HCT116 (cell line): Measurements from ENCODE around the gene CKS2. TPM values are rescaled to one million over a fixed set of nuclear protein-coding genes. Genes with fewer than 3 reads are reported as not detected.

Experiments
- ATAC-seq: fragments of 200-7000 bp; cut with Tn5 transposase; 2 replicates; pipeline ENCODE4 v1.9.1; 2020; ENCODE audit warnings: mild to moderate bottlenecking, moderate library complexity
- BruUV-seq: library from RNA; stranded (reverse); fragments of 400-500 nt; replicated peaks from 2 replicates; lab custom pipeline; 2021; lab: Mats Ljungman, UMichigan
- CTCF ChIA-PET: fragments of 300-600 bp; sonication (Branson Sonifier 250); formaldehyde crosslinking; loops from one replicate; lab custom pipeline; 2021; ENCODE audit warnings: antibody characterized with exemption; lab: Charles Lee
- POLR2A ChIA-PET: fragments of 300-600, 350-600 bp; sonication (Branson Sonifier 250); formaldehyde crosslinking; loops from one replicate; lab custom pipeline; 2021; ENCODE audit warnings: antibody characterized with exemption; lab: Charles Lee
- RAD21 ChIA-PET, 2 experiments: fragments of 300-600 bp; sonication (Branson Sonifier 250); formaldehyde crosslinking; loops; one replicate each; lab custom pipeline; 2023; ENCODE audit warnings: low total read pairs in 2 of 2; ENCODE audit not compliant: uncharacterized antibody in 2 of 2, unreplicated experiment in 2 of 2, low non-redundant PET in 1 of 2; lab: Charles Lee
- DNase-seq: peaks from one replicate; pipeline ENCODE4 v3.0.0-alpha.2; 2010; ENCODE audit warnings: low read depth, low spot score
- H2AFZ ChIP-seq: fragments of 200-600 bp; shearing (Covaris generic), sonication (generic); 2 replicates; pipeline ENCODE4 v1.6.1; 2017; ENCODE audit warnings: low read depth, mixed run types, mixed read lengths, antibody characterized with exemption, low read length; ENCODE audit not compliant: poor library complexity, severe bottlenecking
- H3K27ac ChIP-seq: 2 replicates; pipeline ENCODE4 v1.5.1; 2012; ENCODE audit warnings: low read depth, low read length
- H3K27me3 ChIP-seq: fragments of 200-600 bp; sonication (generic); 2 replicates; pipeline ENCODE4 v1.6.1; 2016; ENCODE audit warnings: mixed run types, low read length, mixed read lengths; ENCODE audit not compliant: insufficient read depth
- H3K36me3 ChIP-seq, 2 experiments: fragments of 200-500 bp in 1 of 2; fragments of 200-600 bp in 1 of 2; sonication (Bioruptor generic) in 1 of 2; sonication (generic) in 1 of 2; 2 replicates each; pipeline versions ENCODE4 v1.5.1 to v1.6.1; 2014 to 2016; ENCODE audit warnings: low read length in 2 of 2, inconsistent platforms in 1 of 2, mixed read lengths in 1 of 2, mixed run types in 1 of 2; ENCODE audit not compliant: insufficient read depth in 2 of 2, control insufficient read depth in 1 of 2
- H3K4me1 ChIP-seq, 2 experiments: fragments of 200-600 bp in 1 of 2; sonication (generic) in 1 of 2; 2 replicates each; pipeline versions ENCODE4 v1.5.1 to v1.6.1; 2012 to 2017; ENCODE audit warnings: low read length in 2 of 2, inconsistent platforms in 1 of 2, mild to moderate bottlenecking in 1 of 2, mixed read lengths in 1 of 2, mixed run types in 1 of 2, moderate library complexity in 1 of 2; ENCODE audit not compliant: insufficient read depth in 2 of 2, control insufficient read depth in 1 of 2
- H3K4me2 ChIP-seq: fragments of 200-600 bp; sonication (generic); 2 replicates; pipeline ENCODE4 v1.6.1; 2017; ENCODE audit warnings: mixed run types, low read length, mixed read lengths
- H3K4me3 ChIP-seq, 2 experiments: fragments of 200-600 bp in 1 of 2; sonication (generic) in 1 of 2; replicated peaks in 1 of 2; 2 replicates each; pipeline ENCODE4 v1.5.1; 2011 to 2016; ENCODE audit warnings: low read length in 2 of 2, control low read depth in 1 of 2, low read depth in 1 of 2, mild to moderate bottlenecking in 1 of 2, mixed read lengths in 1 of 2, mixed run types in 1 of 2
- H3K79me2 ChIP-seq: fragments of 200-600 bp; sonication (generic); 2 replicates; pipeline ENCODE4 v1.6.1; 2017; ENCODE audit warnings: mild to moderate bottlenecking, mixed run types, low read length, moderate library complexity, mixed read lengths; ENCODE audit not compliant: insufficient read depth
- H3K9ac ChIP-seq: fragments of 200-600 bp; sonication (generic); 2 replicates; pipeline ENCODE4 v1.6.1; 2016; ENCODE audit warnings: low read length, mixed read lengths
- H3K9me2 ChIP-seq: fragments of 200-600 bp; sonication (generic), shearing (Covaris generic); 2 replicates; pipeline ENCODE4 v1.6.1; 2017; ENCODE audit warnings: mixed run types, mild to moderate bottlenecking, moderate library complexity; ENCODE audit not compliant: insufficient read depth
- H3K9me3 ChIP-seq, 2 experiments: fragments of 200-500 bp in 1 of 2; fragments of 200-600 bp in 1 of 2; sonication (Bioruptor generic) in 1 of 2; sonication (generic) in 1 of 2; 2 replicates each; pipeline ENCODE4 v1.6.1; 2014 to 2017; ENCODE audit warnings: low read length in 2 of 2, mixed read lengths in 2 of 2, inconsistent platforms in 1 of 2, low read depth in 1 of 2, mild to moderate bottlenecking in 1 of 2, mixed run types in 1 of 2, moderate library complexity in 1 of 2; ENCODE audit not compliant: control insufficient read depth in 1 of 2, insufficient read depth in 1 of 2
- H4K20me1 ChIP-seq: fragments of 200-600 bp; sonication (generic), shearing (Covaris generic); 2 replicates; pipeline ENCODE4 v1.6.1; 2017; ENCODE audit warnings: mixed run types, mild to moderate bottlenecking, moderate library complexity; ENCODE audit not compliant: insufficient read depth
- CBX3 ChIP-seq: IDR thresholded peaks from 2 replicates; pipeline ENCODE4 v1.6.1; 2012; ENCODE audit warnings: low read depth
- ELF1 ChIP-seq: IDR thresholded peaks from 2 replicates; pipeline ENCODE4 v1.6.1; 2012; ENCODE audit warnings: low read depth, borderline replicate concordance
- EZH2phosphoT487 ChIP-seq: fragments of 200-600 bp; IDR thresholded peaks from 2 replicates; pipeline ENCODE4 v1.6.1; 2018; ENCODE audit warnings: antibody characterized with exemption, borderline replicate concordance
- FOSL1 ChIP-seq: IDR thresholded peaks from 2 replicates; pipeline ENCODE4 v1.6.1; 2012; ENCODE audit warnings: low read depth
- JUND ChIP-seq: IDR thresholded peaks from 2 replicates; pipeline ENCODE4 v1.6.1; 2012
- POLR2A ChIP-seq: IDR thresholded peaks from 2 replicates; pipeline ENCODE4 v1.7.0; 2011; ENCODE audit warnings: borderline replicate concordance; ENCODE audit not compliant: insufficient read depth, insufficient read length; ENCODE audit errors: extremely low read depth
- SP1 ChIP-seq: IDR thresholded peaks from 2 replicates; pipeline ENCODE4 v1.6.1; 2012; ENCODE audit warnings: low read depth
- SRF ChIP-seq: IDR thresholded peaks from 2 replicates; pipeline ENCODE4 v1.6.1; 2012; ENCODE audit warnings: low read depth
- ZFX ChIP-seq: fragments of 450-650 bp; IDR thresholded peaks from 2 replicates; pipeline ENCODE4 v1.6.1; 2017
- intact Hi-C: fragments of 100-400 bp; cut with micrococcal nuclease; formaldehyde crosslinking; loops from 2 replicates; pipeline ENCODE4 v1.10.0; 2022
- total RNA-seq: library from RNA; stranded (reverse); gene quantifications from one replicate; pipeline ENCODE4 v1.2.1, GENCODE V29; 2021; ENCODE audit not compliant: unreplicated experiment
- TF ChIP-seq, protein P1 (sequence below): IDR thresholded peaks from 2 replicates; pipeline ENCODE4 v1.6.1; 2012
- TF ChIP-seq, protein P2 (sequence below): IDR thresholded peaks from 2 replicates; pipeline ENCODE4 v1.6.1; 2012; ENCODE audit warnings: low read depth

Gene CKS2
- total RNA-seq, 1 experiment from 2014 or later: 242 TPM

- H3K4me2 ChIP-seq: no peak overlapping the region
- ChIA-PET RAD21 (interaction anchor here in 1 of 2 experiments (0.7 kb wide), 1 partner anchor 229 kb away, joined by 3 read pairs; no protein-coding TSS in a partner anchor), CTCF (no interaction called here), POLR2A (no interaction called here)
- H4K20me1 ChIP-seq: no peaks in the 10 kb centered on the region
- no TSS peak for BruUV-seq
- ATAC-seq (no peak), DNase-seq (no peak)
- intact Hi-C loops: no loop called here
- no peak overlapping the region for H3K4me3 ChIP-seq
- H3K4me1 ChIP-seq: no peaks in the 10 kb centered on the region
- H3K9me3 ChIP-seq: no peaks in the 10 kb centered on the region
- no peak overlapping the region for H3K9ac ChIP-seq
- TF ChIP-seq POLR2A (no peak), EZH2phosphoT487 (no peak), CBX3 (no peak), ELF1 (no peak), ZFX (no peak), SP1 (no peak), FOSL1 (no peak), SRF (no peak), JUND (no peak)
- TF ChIP-seq, protein P1, sequence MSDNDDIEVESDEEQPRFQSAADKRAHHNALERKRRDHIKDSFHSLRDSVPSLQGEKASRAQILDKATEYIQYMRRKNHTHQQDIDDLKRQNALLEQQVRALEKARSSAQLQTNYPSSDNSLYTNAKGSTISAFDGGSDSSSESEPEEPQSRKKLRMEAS: no peak
- TF ChIP-seq, protein P2, sequence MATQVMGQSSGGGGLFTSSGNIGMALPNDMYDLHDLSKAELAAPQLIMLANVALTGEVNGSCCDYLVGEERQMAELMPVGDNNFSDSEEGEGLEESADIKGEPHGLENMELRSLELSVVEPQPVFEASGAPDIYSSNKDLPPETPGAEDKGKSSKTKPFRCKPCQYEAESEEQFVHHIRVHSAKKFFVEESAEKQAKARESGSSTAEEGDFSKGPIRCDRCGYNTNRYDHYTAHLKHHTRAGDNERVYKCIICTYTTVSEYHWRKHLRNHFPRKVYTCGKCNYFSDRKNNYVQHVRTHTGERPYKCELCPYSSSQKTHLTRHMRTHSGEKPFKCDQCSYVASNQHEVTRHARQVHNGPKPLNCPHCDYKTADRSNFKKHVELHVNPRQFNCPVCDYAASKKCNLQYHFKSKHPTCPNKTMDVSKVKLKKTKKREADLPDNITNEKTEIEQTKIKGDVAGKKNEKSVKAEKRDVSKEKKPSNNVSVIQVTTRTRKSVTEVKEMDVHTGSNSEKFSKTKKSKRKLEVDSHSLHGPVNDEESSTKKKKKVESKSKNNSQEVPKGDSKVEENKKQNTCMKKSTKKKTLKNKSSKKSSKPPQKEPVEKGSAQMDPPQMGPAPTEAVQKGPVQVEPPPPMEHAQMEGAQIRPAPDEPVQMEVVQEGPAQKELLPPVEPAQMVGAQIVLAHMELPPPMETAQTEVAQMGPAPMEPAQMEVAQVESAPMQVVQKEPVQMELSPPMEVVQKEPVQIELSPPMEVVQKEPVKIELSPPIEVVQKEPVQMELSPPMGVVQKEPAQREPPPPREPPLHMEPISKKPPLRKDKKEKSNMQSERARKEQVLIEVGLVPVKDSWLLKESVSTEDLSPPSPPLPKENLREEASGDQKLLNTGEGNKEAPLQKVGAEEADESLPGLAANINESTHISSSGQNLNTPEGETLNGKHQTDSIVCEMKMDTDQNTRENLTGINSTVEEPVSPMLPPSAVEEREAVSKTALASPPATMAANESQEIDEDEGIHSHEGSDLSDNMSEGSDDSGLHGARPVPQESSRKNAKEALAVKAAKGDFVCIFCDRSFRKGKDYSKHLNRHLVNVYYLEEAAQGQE: no peak
- no peak overlapping the region for H3K27ac ChIP-seq
- H3K9me2 ChIP-seq: no peaks in the 10 kb centered on the region
- peaks cover 25 to 29% of the 10 kb centered on the region in 2 experiments for H3K36me3 ChIP-seq
- no peak overlapping the region for H2AFZ ChIP-seq
- H3K79me2 ChIP-seq: no peaks in the 10 kb centered on the region
- no peaks in the 10 kb centered on the region for H3K27me3 ChIP-seq
These were observed 36.7 kb downstream of the CKS2 start for GRCh38 chr9:89347651-89348050.
